Spleen (tissue), 11 donors: ENCODE measurements around the gene DENND4B. TPM values are rescaled to one million over a fixed set of nuclear protein-coding genes. Genes with fewer than 3 reads are reported as not detected.

Experiments used
- DNase-seq: peaks from one replicate; pipeline ENCODE4 v3.0.0-alpha.2; 2020
- H3K27ac ChIP-seq, 8 donors: fragments of 200-600 bp; sonication (generic) in 7 of 8; 1 replicate in 4 of 8; 2 replicates in 4 of 8; pipeline versions ENCODE4 v1.5.0 to v1.8.0; 2016 to 2021; ENCODE audit warnings: inconsistent platforms in 4 of 8, mild to moderate bottlenecking in 4 of 8, moderate library complexity in 1 of 8
- H3K27me3 ChIP-seq, 7 donors: fragments of 200-600 bp; sonication (generic) in 6 of 7; replicated peaks in 1 of 7; 1 replicate in 4 of 7; 2 replicates in 3 of 7; pipeline versions ENCODE4 v1.5.0 to v1.8.0; 2016 to 2021; ENCODE audit warnings: inconsistent platforms in 3 of 7, mild to moderate bottlenecking in 1 of 7
- H3K36me3 ChIP-seq, 6 donors: fragments of 200-600 bp; sonication (generic) in 5 of 6; 1 replicate in 4 of 6; 2 replicates in 2 of 6; pipeline versions ENCODE4 v1.5.0 to v1.8.0; 2016 to 2021; ENCODE audit warnings: inconsistent platforms in 2 of 6
- H3K4me1 ChIP-seq, 6 donors: fragments of 200-600 bp; sonication (generic) in 5 of 6; 1 replicate in 3 of 6; 2 replicates in 3 of 6; pipeline versions ENCODE4 v1.5.0 to v1.8.0; 2016 to 2021; ENCODE audit warnings: inconsistent platforms in 3 of 6
- H3K4me3 ChIP-seq, 8 donors: fragments of 200-600 bp; sonication (generic) in 7 of 8; 1 replicate in 4 of 8; 2 replicates in 4 of 8; pipeline versions ENCODE4 v1.5.0 to v1.8.0; 2016 to 2021; ENCODE audit warnings: inconsistent platforms in 4 of 8, mild to moderate bottlenecking in 4 of 8, moderate library complexity in 2 of 8
- H3K9me3 ChIP-seq, 8 donors: fragments of 200-600 bp; sonication (generic) in 7 of 8; 1 replicate in 4 of 8; 2 replicates in 4 of 8; pipeline versions ENCODE4 v1.5.0 to v1.8.0; 2016 to 2021; ENCODE audit warnings: inconsistent platforms in 4 of 8
- POLR2A ChIP-seq, 3 donors: fragments of 450-650 bp; IDR thresholded peaks; one replicate each; pipeline ENCODE4 v1.5.1; 2017; ENCODE audit warnings: antibody characterized with exemption in 3 of 3, mild to moderate bottlenecking in 1 of 3
- POLR2AphosphoS5 ChIP-seq, 3 donors: sonication (generic); formaldehyde crosslinking; IDR thresholded peaks; one replicate each; pipeline ENCODE4 v1.5.1; 2017; ENCODE audit warnings: antibody characterized with exemption in 3 of 3
- WGBS, 5 donors: extraction: QIAGEN DNeasy Blood & Tissue Kit in 3 of 5; methylation state at CpG; one replicate each; pipeline versions ENCODE4 v1.1.5 to v1.1.7; 2013 to 2018; 5-methylcytosine and 5-hydroxymethylcytosine counted together
- intact Hi-C: fragments of 100-400 bp; cut with DNase I; formaldehyde crosslinking; loops from one replicate; pipeline ENCODE4 v1.15.0; 2023; ENCODE audit warnings: low total_unique reads
- polyA plus RNA-seq, 3 donors: library from polyadenylated mRNA; stranded (reverse); fragments of 200-250 nt; gene quantifications; one replicate each; pipeline ENCODE4 v1.2.1, GENCODE V29; 2013
- total RNA-seq, 7 donors: library from RNA; depleted of rRNA in 3 of 7; stranded (reverse); fragments of >200 nt in 3 of 7; fragmentation: NEBNext Ultra II Directional in 4 of 7; extraction: Animal tissue kit (Norgen Biotek cat#: 25700) in 4 of 7; gene quantifications; one replicate each; pipeline versions ENCODE4 v1.1.0 to v1.2.1, GENCODE V29; 2016 to 2021
- TF ChIP-seq, protein P1 (sequence below), 11 experiments: fragments of 200-600 bp in 7 of 11; fragments of 450-650 bp in 4 of 11; sonication (generic) in 4 of 11; IDR thresholded peaks in 8 of 11; conservative IDR thresholded peaks in 3 of 11; 1 replicate in 7 of 11; 2 replicates in 4 of 11; pipeline versions ENCODE4 v1.4.0 to v1.8.0; 2016 to 2021; ENCODE audit warnings: antibody characterized with exemption in 11 of 11, inconsistent platforms in 4 of 11, mild to moderate bottlenecking in 1 of 11
- donor health status: healthy with polysubstance abuse.
- donor health status: DM: no; HTN: no; CAD: no; lungs with moderate emphysema.
- donor health status: DM: no; HTN: no; CAD: no.
- donor health status: Bipolar disorder and iron deficiency.
- donor health status: healthy.
- donor health status: DM: no; HTN: no; CAD: no.
- donor health status: DM: yes; HTN: yes; CAD: no.

The DENND4B gene
- total and polyA plus RNA-seq, 10 donors: 47.7 to 211 (median 153) TPM

DNA sequence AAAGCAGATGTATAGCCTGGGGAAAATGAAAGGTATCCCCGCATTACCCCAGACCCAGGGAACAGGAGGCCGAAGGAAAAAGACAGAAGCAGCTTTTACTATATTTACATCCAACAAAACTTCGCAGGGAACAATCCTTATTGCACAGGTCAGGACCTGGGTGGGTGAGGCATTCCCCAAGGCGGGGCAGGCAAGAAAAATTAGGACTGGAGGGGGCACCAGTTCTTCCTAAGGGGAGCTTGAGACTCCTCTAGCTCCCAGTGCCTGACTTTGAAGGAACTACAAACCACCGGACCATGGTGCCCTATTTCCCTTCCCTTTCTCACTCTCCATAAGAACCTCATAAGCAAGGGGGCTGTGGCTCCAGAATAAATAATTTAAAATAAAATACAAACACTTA lies 17.1 kb downstream of the DENND4B start:
- Histone ChIP-seq H3K9me3 (no peaks in the 10 kb centered on the region), H3K4me3 (no peak overlapping the region), H3K27me3 (no peaks in the 10 kb centered on the region), H3K4me1 (peaks cover 0 to 25% (median 12%) of the 10 kb centered on the region in 6 donors), H3K27ac (peak overlapping the region in 4 of 8 donors; percentile 20 to 72 (median 44)), H3K36me3 (peaks cover 0 to 57% (median 51%) of the 10 kb centered on the region in 6 donors)
- intact Hi-C loops: no loop called here
- 84 to 93% (median 91%) methylated on average over 5 of the region's 5 CpGs for WGBS, 5 donors
- peak; percentile 25 for DNase-seq
- TF ChIP-seq POLR2A (IDR thresholded peaks at IDR 0.05) (no peak), POLR2AphosphoS5 (IDR thresholded peaks at IDR 0.05) (no peak)
- TF ChIP-seq, protein P1, sequence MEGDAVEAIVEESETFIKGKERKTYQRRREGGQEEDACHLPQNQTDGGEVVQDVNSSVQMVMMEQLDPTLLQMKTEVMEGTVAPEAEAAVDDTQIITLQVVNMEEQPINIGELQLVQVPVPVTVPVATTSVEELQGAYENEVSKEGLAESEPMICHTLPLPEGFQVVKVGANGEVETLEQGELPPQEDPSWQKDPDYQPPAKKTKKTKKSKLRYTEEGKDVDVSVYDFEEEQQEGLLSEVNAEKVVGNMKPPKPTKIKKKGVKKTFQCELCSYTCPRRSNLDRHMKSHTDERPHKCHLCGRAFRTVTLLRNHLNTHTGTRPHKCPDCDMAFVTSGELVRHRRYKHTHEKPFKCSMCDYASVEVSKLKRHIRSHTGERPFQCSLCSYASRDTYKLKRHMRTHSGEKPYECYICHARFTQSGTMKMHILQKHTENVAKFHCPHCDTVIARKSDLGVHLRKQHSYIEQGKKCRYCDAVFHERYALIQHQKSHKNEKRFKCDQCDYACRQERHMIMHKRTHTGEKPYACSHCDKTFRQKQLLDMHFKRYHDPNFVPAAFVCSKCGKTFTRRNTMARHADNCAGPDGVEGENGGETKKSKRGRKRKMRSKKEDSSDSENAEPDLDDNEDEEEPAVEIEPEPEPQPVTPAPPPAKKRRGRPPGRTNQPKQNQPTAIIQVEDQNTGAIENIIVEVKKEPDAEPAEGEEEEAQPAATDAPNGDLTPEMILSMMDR (IDR thresholded peaks at IDR 0.05 in 8 of 11, conservative IDR thresholded peaks at IDR 0.05 in 3 of 11): no peak

DNA sequence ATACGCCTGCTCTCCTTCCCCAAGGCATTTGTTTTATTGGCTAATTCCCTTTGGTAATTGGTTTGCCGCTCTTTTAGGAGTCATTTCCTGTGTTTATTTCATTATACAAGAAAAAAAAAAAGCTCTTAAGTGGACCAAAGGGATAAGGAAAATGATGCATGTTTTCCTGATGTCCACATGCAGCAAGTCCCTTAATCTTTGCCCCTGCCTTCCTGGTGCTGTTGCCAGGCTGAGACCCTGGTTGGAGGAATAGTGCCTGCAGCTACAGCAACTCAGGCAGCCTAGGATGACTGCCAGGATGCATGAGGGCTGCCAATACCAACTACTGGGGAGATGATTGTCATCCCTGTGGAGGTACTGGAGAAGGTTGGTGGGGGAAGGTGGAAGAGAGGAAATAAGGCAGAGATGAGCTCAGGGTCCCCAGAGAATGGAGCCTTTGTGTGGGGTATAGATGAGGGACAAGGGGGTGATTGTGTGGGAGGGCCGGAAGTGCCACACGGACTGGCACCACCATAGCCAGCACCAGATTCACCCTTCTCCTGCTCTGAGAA lies 17.7 kb downstream of the DENND4B start:
- H3K4me1 ChIP-seq: peaks cover 5 to 30% (median 17%) of the 10 kb centered on the region in 6 donors
- peak; percentile 16 for DNase-seq
- no peak overlapping the region for H3K4me3 ChIP-seq
- no peaks in the 10 kb centered on the region for H3K9me3 ChIP-seq
- TF ChIP-seq POLR2AphosphoS5 (IDR thresholded peaks at IDR 0.05): peak in 2 of 3 donors; percentile 39 to 50
- no peak for TF ChIP-seq POLR2A (IDR thresholded peaks at IDR 0.05)
- intact Hi-C loops: no loop called here
- no peaks in the 10 kb centered on the region for H3K27me3 ChIP-seq
- H3K36me3 ChIP-seq: peaks cover 0 to 52% (median 45%) of the 10 kb centered on the region in 6 donors
- H3K27ac ChIP-seq: peak overlapping the region in 6 of 8 donors; percentile 29 to 72 (median 48)
- WGBS, 5 donors: 56 to 70% (median 64%) methylated on average over 4 of the region's 4 CpGs

DNA sequence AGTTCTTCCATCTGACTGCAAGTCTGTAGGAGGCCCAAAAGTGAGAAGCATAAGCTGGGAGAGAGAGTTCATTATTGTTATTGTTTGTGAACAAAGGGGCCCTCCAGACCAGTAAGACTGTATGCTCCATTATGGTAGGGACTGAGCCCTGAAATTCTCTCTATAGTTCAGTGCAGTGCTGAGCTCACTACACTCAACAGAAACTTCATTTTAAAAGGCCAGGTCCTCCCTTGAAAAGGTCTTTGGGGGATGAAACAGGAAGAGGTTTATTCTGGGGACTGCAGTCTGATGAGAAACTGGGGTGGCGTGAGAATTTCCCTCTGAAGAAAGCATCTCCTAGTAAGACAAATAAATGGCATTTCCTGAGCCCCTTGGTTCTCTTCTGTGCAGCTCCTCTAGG lies 18.3 kb downstream of the DENND4B start:
- peaks cover 8 to 35% (median 21%) of the 10 kb centered on the region in 6 donors for H3K4me1 ChIP-seq
- DNase-seq: no peak
- H3K36me3 ChIP-seq: peaks cover 0 to 45% (median 39%) of the 10 kb centered on the region in 6 donors
- intact Hi-C loops: no loop called here
- TF ChIP-seq POLR2AphosphoS5 (IDR thresholded peaks at IDR 0.05): no peak
- peak overlapping the region in 6 of 8 donors; percentile 29 to 72 (median 48) for H3K27ac ChIP-seq
- no peaks in the 10 kb centered on the region for H3K27me3 ChIP-seq
- H3K4me3 ChIP-seq: no peak overlapping the region
- no peaks in the 10 kb centered on the region for H3K9me3 ChIP-seq
- WGBS, 5 donors: 45 to 92% (median 84%) methylated on average over 1 of the region's 1 CpG

DNA sequence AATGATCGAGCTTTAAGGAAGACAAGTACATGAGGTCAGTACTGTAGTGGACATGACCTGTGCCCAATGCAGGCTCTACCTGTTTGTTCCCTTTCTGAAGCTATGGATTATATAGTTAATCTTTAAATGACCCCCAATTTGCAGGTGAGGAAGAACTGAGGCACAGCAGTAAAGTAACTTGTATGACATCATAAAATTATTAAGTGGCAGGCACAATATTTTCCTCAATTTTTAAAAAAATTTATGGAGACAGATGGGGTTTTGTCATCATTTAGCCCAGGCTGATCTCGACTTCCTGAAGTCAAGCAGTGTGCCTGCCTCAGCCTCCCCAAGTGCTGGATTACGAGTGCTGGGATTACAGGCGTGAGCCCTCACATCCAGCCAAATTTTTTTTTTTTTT lies 20.1 kb downstream of the DENND4B start:
- Histone ChIP-seq H3K4me1 (peaks cover 12 to 42% (median 27%) of the 10 kb centered on the region in 6 donors), H3K27me3 (no peaks in the 10 kb centered on the region), H3K4me3 (no peak overlapping the region), H3K27ac (no peak overlapping the region), H3K36me3 (peaks cover 0 to 27% (median 21%) of the 10 kb centered on the region in 6 donors), H3K9me3 (no peaks in the 10 kb centered on the region)
- TF ChIP-seq POLR2A (IDR thresholded peaks at IDR 0.05) (no peak), POLR2AphosphoS5 (IDR thresholded peaks at IDR 0.05) (no peak)
- TF ChIP-seq, protein P1 (IDR thresholded peaks at IDR 0.05 in 8 of 11, conservative IDR thresholded peaks at IDR 0.05 in 3 of 11): no peak
- DNase-seq: no peak
- intact Hi-C loops: no loop called here
- 87 to 92% (median 89%) methylated on average over 4 of the region's 4 CpGs for WGBS, 5 donors
